Bladder microvascular endothelial cell (primary cell): Measurements from ENCODE around the gene TFAP2C. TPM values are rescaled to one million over a fixed set of nuclear protein-coding genes. Genes with fewer than 3 reads are reported as not detected.

Experiments used
- total RNA-seq: library from RNA; depleted of rRNA; stranded (reverse); fragments of >200 nt; gene quantifications from 2 replicates; pipeline ENCODE4 v1.2.3, GENCODE V29; 2014

Gene TFAP2C
- total RNA-seq = under 0.01 TPM in 1 of 2 replicates, not detected in the other

GRCh38 chr20:56628873-56629463, at the start of gene TFAP2C:
TFAP2C (plus strand) TSS chr20:56629306; CDS start chr20:56629545, 239 bp downstream.

Other genes with a start within 250 kb of the TFAP2C start
- 18.8 and 30.9 TPM in 2 replicates for gene AURKA, start 237.1 kb upstream of the TFAP2C start, total RNA-seq
- 19.4 and 44.6 TPM in 2 replicates for gene CSTF1, start 236.7 kb upstream of the TFAP2C start, total RNA-seq
- not detected in 2 replicates for gene CASS4, start 217.0 kb upstream of the TFAP2C start, total RNA-seq
- 70.7 and 94.8 TPM in 2 replicates for gene RTF2, start 160.7 kb upstream of the TFAP2C start, total RNA-seq
- gene FAM209A, start 104.6 kb upstream of the TFAP2C start, total RNA-seq = not detected in 2 replicates
- not detected in 2 replicates for gene FAM209B, start 96.1 kb upstream of the TFAP2C start, total RNA-seq